A673 (cell line): Measurements from ENCODE around the gene RPL4. TPM values are rescaled to one million over a fixed set of nuclear protein-coding genes. Genes with fewer than 3 reads are reported as not detected.

Experiments used
- BruUV-seq: library from RNA; stranded (reverse); fragments of 400-500 nt; replicated peaks from 2 replicates; lab custom pipeline; 2021; lab: Mats Ljungman, UMichigan
- CTCF ChIA-PET: fragments of 300-600 bp; sonication (Branson Sonifier 250); formaldehyde crosslinking; loops from one replicate; lab custom pipeline; 2022; ENCODE audit warnings: antibody characterized with exemption; lab: Charles Lee
- POLR2A ChIA-PET: fragments of 300-600 bp; sonication (Branson Sonifier 250); formaldehyde crosslinking; loops from one replicate; lab custom pipeline; 2022; ENCODE audit warnings: antibody characterized with exemption; ENCODE audit not compliant: low non-redundant PET; lab: Charles Lee
- DNase-seq: peaks from one replicate; pipeline ENCODE4 v3.0.0-alpha.2; 2015; ENCODE audit warnings: low spot score
- H3K27ac ChIP-seq: fragments of 200-600 bp; sonication (generic); 2 replicates; pipeline ENCODE4 v1.5.1; 2016; ENCODE audit warnings: mixed run types, low read depth, mild to moderate bottlenecking, mixed read lengths, antibody characterized with exemption, low read length; ENCODE audit not compliant: poor library complexity, severe bottlenecking
- H3K27me3 ChIP-seq: fragments of 200-600 bp; sonication (generic); replicated peaks from 2 replicates; pipeline ENCODE4 v1.6.1; 2017; ENCODE audit warnings: mixed run types, low read depth, mild to moderate bottlenecking, mixed read lengths, antibody characterized with exemption, low read length; ENCODE audit not compliant: insufficient read depth, poor library complexity
- H3K36me3 ChIP-seq: fragments of 200-600 bp; sonication (generic); 2 replicates; pipeline ENCODE4 v1.6.1; 2016; ENCODE audit warnings: mixed run types, mild to moderate bottlenecking, mixed read lengths, antibody characterized with exemption, low read length; ENCODE audit not compliant: insufficient read depth, poor library complexity, severe bottlenecking
- H3K4me1 ChIP-seq: fragments of 200-600 bp; sonication (generic); 2 replicates; pipeline ENCODE4 v1.6.1; 2017; ENCODE audit warnings: mixed run types, mild to moderate bottlenecking, mixed read lengths, antibody characterized with exemption, low read length; ENCODE audit not compliant: insufficient read depth, poor library complexity, severe bottlenecking
- H3K4me3 ChIP-seq: fragments of 200-600 bp; sonication (generic); 2 replicates; pipeline ENCODE4 v1.5.1; 2016; ENCODE audit warnings: low read depth, mixed run types, mild to moderate bottlenecking, mixed read lengths, low read length; ENCODE audit not compliant: poor library complexity, severe bottlenecking
- H3K9me3 ChIP-seq: fragments of 200-600 bp; sonication (generic); 2 replicates; pipeline ENCODE4 v1.6.1; 2016; ENCODE audit warnings: mixed run types, low read depth, mild to moderate bottlenecking, mixed read lengths, antibody characterized with exemption, low read length; ENCODE audit not compliant: poor library complexity, severe bottlenecking
- EZH2 ChIP-seq: fragments of 200-600 bp; sonication (generic); IDR thresholded peaks from 2 replicates; pipeline ENCODE4 v1.6.1; 2017; ENCODE audit warnings: borderline replicate concordance, low read depth, mild to moderate bottlenecking, mixed read lengths, antibody characterized with exemption, low read length; ENCODE audit not compliant: poor library complexity, severe bottlenecking
- intact Hi-C: fragments of 100-400 bp; cut with micrococcal nuclease; formaldehyde crosslinking; loops from one replicate; pipeline ENCODE4 v1.10.0; 2022; ENCODE audit not compliant: unreplicated experiment
- total RNA-seq: library from RNA; stranded (reverse); gene quantifications from 2 replicates; pipeline ENCODE4 v1.2.3, GENCODE V29; 2021
- TF ChIP-seq, protein P1 (sequence below): fragments of 300-800, 200-600 bp; sonication (generic); conservative IDR thresholded peaks from 2 replicates; pipeline ENCODE4 v1.5.1; 2017; ENCODE audit warnings: low read depth, mild to moderate bottlenecking, antibody characterized with exemption, low read length, moderate library complexity, mixed read lengths

Gene RPL4
- total RNA-seq, 1 experiment from 2014 or later, result 2,830 TPM

DNA sequence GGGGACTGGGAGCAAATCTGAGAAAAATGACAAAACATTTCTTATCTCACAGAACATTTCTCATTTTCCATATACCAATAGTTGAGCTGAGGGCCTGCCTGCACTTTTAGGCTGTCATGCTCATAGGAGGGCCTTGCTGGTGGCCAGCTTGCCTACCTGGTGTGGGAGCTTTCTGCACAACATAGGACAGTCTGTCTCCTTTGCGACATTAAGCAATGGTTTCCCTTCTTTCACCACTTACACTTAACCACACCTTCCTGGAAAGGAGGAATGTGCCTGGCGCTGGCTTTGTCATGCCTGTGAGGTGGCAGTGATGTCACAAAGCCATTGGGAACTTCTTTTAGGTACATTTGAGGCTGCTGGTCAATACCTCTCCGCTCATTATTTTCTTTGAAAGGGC, 12.8 kb downstream of the RPL4 start:
- no peak overlapping the region for H3K4me3 ChIP-seq
- no peak overlapping the region for H3K27ac ChIP-seq
- H3K9me3 ChIP-seq, result no peaks in the 10 kb centered on the region
- DNase-seq, result no peak
- H3K27me3 ChIP-seq, result no peaks in the 10 kb centered on the region
- TF ChIP-seq EZH2, result no peak
- TF ChIP-seq, protein P1, sequence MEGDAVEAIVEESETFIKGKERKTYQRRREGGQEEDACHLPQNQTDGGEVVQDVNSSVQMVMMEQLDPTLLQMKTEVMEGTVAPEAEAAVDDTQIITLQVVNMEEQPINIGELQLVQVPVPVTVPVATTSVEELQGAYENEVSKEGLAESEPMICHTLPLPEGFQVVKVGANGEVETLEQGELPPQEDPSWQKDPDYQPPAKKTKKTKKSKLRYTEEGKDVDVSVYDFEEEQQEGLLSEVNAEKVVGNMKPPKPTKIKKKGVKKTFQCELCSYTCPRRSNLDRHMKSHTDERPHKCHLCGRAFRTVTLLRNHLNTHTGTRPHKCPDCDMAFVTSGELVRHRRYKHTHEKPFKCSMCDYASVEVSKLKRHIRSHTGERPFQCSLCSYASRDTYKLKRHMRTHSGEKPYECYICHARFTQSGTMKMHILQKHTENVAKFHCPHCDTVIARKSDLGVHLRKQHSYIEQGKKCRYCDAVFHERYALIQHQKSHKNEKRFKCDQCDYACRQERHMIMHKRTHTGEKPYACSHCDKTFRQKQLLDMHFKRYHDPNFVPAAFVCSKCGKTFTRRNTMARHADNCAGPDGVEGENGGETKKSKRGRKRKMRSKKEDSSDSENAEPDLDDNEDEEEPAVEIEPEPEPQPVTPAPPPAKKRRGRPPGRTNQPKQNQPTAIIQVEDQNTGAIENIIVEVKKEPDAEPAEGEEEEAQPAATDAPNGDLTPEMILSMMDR, result no peak
- no TSS peak for BruUV-seq
- ChIA-PET POLR2A (no interaction called here), CTCF (interaction anchor here (0.5 kb wide), 1 partner anchor 697 kb away, joined by 5 read pairs; no protein-coding TSS in a partner anchor)
- peaks cover 47% of the 10 kb centered on the region for H3K36me3 ChIP-seq
- intact Hi-C loops, result no loop called here
- no peaks in the 10 kb centered on the region for H3K4me1 ChIP-seq

DNA sequence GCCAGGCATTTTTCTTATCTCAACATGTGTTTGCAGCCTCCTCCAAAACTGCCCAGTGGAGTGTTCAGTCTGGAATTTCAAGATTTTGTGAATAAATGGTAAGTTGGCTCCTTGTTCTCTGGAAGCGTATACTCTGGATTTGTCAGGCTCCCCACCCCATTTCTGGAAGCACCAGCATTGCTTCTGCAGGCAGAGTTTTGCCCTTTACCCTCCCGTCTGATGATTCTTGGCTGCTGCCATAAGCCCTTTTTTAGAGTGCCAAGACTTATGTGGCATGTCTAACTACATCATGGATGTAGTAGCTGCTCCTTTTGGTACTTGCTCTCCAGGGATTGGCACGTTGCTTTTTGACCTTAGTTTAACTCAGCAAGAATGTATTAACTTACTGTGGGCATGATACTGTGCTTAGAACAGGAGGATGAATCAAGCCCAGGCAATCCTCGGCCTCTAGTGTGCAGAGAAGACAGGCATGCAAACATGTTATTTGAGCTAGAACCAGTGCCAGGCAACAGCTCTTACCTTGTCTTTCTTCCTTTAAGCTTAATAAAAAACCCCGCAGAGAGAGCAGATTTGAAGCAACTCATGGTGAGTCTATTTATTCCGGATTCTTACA, 15.4 kb downstream of the RPL4 start:
- Histone ChIP-seq H3K9me3 (no peaks in the 10 kb centered on the region), H3K4me1 (no peaks in the 10 kb centered on the region), H3K36me3 (peaks cover 53% of the 10 kb centered on the region), H3K4me3 (no peak overlapping the region), H3K27ac (no peak overlapping the region), H3K27me3 (no peaks in the 10 kb centered on the region)
- no TSS peak for BruUV-seq
- ChIA-PET POLR2A (no interaction called here), CTCF (no interaction called here)
- TF ChIP-seq, protein P1, result no peak
- TF ChIP-seq EZH2, result no peak
- DNase-seq, result no peak
- intact Hi-C loops, result no loop called here

GRCh38 chr15:66488525-66488924, 16.1 kb downstream of the RPL4 start:
- no peak for TF ChIP-seq EZH2
- TF ChIP-seq, protein P1, result no peak
- Histone ChIP-seq H3K27ac (no peak overlapping the region), H3K36me3 (peaks cover 46% of the 10 kb centered on the region), H3K9me3 (no peaks in the 10 kb centered on the region), H3K4me1 (no peaks in the 10 kb centered on the region), H3K27me3 (no peaks in the 10 kb centered on the region), H3K4me3 (no peak overlapping the region)
- no peak for DNase-seq
- ChIA-PET POLR2A (no interaction called here), CTCF (no interaction called here)
- intact Hi-C loops, result no loop called here
- BruUV-seq, result no TSS peak
